ENCODE results near the gene SPAAR.
"Not testable (repeated sequence)": the region's sequence is repeated elsewhere in the genome, so short reads cannot be mapped to it uniquely, and the experiment has no call there.

SPAAR gene, protein sequence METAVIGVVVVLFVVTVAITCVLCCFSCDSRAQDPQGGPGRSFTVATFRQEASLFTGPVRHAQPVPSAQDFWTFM

DNA sequence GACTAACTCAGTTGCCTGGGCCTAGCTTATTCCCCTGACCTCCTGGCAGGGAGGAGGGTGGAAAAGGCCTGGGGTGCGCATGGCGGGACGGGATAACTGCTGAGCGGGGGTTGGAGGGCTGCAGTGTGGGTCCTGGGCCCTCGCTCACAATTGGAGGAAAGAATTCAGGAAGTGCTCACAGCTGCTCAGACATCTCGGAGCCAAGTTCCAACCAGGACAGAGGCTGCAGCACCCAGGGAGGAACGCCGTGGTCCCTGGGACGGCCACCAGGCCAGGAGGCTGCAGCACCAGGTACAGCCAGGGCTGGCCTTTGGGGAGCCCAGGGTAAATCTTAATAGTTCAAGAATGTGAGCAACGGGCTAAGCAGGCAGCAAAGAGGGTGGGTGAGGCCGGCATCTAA is at the start of gene SPAAR:
SPAAR (plus strand) TSS at position 217 of the 400 bp plus-strand sequence. CDS start 974 bp downstream, outside the sequence.
- no peak for DNase-seq

DNA sequence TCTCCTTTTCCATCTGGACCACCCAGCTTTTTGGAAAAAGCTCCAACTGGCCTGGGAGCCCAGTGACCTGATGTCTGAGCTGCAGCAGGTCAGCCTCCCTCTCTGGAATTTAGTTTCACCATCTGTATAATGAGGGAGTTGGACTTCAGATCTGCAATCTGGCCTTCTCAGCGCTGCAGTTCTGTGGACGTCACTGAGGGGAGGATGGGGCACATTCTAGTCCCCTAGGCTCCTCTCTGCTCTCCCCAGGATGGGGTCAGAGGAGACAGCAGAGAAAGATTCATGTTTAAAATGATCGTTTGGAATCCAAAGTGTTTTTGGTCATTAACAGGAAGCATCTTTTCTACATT is 49.3 kb upstream of the SPAAR start:
- no peak for DNase-seq

DNA sequence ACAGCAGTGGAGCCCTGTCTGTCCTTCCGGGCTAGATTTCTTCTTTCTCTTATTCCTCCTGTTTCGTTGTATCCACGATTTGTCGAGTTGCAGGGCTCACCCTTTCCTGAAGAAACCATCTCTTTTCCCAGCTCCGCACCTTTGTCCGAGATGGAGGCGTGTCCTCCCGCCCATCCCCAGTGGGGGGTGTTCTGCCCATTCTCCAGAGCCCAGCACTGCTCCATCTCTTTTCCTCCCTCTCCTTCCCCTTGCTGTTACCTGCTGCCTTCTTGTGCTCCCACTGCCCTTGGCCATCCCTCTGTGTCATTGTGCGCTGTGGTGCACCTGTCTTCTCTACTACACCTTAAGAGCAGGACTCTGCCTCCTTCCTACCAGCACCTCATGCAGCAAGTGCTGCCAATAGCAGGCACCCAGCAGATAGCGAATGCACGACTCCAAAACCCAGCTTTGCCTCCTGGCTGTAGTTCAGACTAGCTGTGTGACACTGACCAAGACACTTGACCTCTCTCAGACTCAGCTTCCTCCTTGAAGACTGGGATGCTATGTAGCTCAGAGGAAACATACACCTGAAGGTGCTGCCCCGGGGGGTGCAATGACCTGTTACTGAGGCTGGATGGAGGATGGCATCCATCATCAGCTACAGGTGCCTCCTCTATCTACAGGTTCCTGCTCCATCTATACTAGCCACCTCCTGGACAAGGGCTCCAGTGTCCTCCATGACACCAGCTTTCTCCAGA is 48.0 kb upstream of the SPAAR start:
- DNase-seq = no peak

DNA sequence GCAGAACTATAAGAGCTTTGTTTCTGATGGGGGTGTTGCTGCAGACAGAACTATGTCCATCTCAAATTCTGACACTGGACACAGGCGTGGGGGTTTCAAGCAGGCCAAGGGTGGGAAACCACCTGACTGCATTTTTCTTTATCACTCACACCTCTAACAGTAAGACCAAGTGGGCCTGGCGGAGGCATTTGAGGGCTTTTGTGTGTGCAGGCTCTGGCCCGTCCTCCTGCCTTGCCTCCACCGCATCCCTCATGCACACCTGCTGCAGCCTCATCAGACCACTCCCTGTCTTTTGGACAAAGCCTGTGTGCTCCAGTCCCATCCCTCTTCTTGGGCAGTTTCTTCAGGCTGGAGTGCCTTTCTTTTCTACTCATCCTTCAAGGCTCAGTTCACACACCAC is 47.0 kb upstream of the SPAAR start:
- DNase-seq = no peak

DNA sequence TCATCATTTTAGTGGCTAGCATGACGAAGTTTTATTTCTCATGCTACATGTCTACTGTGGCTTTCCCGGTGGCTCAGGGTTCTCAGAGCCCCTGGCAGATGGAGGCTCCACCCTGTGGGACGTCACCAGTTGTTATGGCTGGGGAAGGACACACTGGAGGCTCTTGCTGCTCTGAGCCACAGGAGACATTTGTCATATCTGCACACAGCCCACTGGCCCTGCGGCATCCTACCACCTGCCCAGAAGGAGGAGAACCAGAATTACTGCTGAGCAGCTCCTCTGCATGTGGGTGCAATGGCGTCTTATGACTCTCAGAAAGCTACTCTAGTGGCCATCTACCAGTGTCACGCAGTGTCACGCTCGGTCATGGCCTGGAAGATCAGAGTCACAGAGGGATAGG is 45.7 kb upstream of the SPAAR start:
- no peak for DNase-seq

DNA sequence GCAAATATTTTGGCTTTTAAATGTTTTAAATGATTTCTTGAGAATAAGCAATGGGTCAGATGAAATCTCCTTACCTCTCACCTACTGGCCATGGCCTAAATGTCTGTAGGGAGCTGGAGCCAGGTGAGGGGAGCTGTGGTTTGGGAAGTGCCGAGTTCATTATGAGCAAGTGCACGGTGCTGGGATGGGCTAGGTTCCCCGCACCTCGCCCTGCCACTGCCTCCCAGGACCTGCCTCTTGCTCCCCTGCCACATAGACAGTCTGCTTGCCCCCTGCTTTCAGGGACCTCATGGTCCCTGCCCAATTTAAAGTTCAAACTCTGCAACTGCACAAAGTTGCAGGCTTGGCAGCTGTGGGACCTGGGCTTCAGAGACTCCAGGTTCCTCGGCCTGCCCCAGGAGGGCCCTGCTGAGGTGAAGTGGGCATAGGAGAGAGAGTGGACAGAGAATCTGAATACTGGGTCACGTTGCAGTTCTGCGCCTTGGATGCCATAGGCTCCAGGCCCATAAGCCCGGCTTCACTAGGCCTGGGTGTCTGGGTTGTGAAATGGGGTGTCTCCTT is 44.5 kb upstream of the SPAAR start:
- no peak for DNase-seq

DNA sequence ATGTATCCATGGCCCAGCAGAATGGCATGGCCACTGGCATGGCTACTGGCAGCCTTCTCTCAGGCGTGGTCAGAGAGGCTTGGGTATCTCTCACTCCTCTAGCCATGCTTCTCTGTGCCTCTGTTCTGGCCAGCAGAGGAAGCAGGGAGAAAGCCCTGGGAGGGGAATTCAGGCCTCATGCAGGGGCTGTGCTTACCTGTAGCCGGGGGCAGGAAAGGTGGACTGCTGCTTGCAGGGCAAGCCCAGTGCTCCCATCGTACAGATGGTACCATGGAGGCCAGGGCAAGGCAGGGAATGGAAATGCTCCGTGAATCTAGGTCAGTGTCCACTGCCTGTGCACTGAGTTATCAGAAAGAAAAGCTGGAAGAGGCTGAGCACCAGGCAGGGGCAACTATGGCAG is 41.8 kb upstream of the SPAAR start:
- no peak for DNase-seq

DNA sequence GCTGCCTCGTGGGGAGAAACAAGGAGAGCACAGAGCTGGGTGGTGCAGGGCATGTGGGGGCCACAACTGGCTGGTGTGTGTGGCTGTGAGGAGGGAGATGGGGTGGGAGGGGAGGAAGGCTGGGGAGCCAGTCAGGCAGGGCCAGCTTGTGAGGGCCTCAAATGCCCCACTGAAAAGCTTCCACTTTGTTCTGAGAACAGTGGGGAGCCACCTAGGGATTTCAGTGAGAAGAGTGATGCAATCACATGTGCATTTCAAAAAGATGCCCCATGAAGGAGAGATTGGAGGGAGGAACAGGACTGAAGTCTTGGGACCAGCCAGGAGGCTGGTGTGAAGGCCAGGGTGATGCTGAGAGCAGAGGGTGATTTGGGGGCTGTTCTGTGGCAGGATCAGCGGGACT is 40.4 kb upstream of the SPAAR start:
- no peak for DNase-seq

DNA sequence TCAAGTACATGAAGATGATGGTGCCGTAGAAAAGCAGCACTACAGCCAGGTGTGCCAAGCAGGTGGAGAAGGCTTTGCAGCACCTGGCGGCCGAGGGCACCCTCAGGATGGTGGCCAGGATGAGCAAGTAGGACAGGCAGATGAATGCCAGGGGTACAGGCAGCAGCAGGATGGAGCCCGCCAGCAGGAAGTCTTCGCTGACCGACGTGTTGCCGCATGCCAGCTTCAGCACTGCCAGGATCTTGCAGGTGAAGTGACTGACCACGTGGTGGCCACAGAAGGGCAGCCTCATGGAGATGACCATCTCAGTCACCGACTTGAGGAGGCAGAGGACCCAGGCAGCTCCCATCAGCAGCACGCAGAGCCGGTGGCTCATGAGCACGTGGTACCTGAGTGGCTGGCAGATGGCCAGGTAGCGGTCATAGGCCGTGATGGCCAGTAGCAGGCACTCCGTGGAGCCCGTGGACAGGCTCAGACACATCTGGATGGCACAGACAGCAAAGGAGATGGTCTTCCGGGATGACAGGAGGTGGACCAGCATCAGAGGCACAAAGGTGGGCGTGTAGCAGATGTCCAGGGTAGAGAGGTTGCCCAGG is 39.6 kb upstream of the SPAAR start:
- DNase-seq = no peak

DNA sequence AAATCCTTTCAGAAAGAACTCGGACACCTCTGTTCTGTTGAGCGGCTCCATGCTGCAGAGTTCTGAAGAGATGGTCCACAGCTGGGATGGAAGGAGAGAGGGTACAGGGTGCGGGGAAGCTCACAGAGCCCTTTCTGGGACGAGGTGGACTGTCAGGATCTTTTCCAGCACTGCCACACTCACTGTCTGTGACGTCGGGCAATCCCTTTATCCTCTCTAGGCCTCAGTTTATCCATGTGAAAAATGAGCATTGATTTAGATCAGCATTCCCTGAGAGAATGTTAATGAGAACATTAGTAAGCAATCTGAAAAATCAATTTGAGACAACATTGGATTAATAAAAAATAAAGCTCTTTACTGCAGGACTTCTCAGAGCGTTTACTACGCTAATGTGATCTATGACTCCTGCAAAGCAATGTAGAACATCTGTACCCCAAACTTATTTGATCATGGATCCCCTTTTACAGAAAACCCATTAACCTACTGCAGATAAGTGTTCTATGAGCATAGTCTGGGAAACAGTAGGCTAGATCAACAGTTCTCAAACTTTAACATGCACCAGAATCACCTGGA is 38.9 kb upstream of the SPAAR start, which contains the start of gene OR13J1:
OR13J1 (minus strand) TSS at position 51 of the 573 bp plus-strand sequence; CDS start at position 51, 0 bp downstream.
- no peak for DNase-seq

DNA sequence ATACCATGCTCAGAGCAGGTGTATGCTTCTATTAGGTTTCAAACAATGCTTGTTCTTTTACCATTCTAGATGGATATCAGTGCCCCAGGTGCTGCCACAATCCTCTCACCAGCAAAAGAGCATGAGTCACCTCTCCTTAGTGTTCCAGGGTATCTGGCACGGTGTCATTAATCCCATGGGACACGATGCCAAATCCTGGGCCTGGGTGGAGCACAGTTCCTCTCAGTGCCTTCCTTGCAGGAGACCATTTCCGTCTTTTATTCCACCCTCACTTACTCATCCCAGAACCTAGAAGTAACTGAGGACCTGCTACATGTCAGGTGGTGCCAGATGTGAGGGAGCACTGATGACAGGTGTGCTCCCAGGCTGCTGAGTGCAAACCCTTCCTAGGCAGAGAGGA is 37.7 kb upstream of the SPAAR start:
- DNase-seq = peak; percentile 29

DNA sequence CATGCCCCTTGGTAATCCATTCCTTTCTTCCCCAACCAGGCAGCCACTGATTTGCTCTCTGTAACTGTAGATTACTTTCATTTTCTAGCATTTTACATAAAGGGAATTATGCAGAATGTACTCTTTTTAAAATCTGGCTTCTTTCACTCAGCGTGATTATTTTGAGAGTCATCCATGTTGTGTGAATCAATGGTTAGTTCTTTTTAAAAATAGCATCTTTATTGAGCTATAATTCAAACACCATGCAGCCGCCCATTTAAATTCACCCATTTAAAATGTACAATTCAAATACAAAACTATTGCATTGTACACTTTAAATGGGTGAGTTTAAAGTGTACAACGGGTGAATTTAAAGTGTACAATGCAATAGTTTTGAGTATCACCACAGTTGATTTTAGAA is 36.8 kb upstream of the SPAAR start:
- DNase-seq = no peak

DNA sequence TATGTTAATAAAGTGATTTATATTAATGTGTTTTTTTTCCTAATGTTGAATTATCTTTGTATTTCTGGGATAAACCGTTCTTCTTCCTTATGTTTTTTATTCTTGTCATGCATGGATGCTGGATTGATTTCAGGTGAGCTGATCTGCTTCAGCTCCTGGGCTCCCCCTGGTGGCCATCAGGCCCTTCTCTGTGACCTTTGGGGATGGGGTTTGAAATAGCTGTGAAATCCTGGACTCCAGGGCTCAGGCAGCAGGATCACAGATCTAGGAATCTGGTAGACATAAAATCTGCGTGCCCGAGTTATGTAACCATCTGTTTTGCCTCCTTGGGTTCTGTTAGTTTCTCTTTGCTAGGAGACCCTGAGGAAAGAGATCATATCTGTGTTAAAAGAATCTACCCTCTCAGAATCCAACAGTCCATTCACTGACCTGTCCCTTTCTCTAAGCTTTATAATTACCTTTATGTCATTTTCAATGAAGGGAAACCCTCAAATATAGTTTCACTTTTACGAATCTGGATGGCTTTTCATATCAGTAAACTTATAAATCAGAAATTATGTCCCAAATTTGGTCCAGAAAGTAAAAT is 26.9 kb upstream of the SPAAR start:
- peak; percentile 67 for DNase-seq

DNA sequence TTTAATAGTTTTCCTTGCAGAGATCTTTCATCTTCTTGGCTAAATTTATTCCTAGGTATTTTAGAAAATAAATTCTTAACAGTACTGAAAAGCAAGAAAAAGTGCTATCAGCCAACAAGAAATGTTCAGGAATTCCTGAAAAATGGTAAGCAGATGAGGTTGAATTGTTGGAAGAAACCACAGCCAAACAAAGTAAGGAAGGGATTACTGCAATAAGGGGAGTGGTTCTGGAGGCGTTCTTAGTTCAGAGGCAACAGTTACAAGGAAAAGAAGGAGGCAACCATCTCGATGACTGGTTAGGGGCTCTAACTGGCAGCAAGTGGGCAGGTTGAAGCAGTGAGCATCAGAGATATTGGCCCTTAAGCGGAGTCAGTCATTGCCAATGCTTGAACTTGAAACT is 26.3 kb upstream of the SPAAR start:
- no peak for DNase-seq

DNA sequence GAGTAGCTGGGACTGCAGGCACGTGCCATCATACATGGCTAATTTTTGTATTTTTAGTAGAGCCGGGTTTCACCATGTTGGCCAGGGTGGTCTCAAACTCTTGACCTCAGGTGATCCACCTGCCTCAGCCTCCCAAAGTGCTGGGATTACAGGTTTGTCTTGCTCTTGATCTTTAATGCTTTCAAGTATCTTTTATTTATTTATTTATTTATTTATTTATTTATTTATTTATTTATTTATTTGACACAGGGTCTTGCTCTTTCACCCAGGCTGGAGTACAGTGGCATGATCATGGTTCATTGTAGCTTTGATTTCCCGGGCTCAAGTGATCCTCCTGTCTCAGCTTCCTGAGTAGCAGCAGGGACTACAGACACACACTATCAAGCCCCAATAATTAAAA is 24.4 kb upstream of the SPAAR start:
- DNase-seq = not testable (repeated sequence)

DNA sequence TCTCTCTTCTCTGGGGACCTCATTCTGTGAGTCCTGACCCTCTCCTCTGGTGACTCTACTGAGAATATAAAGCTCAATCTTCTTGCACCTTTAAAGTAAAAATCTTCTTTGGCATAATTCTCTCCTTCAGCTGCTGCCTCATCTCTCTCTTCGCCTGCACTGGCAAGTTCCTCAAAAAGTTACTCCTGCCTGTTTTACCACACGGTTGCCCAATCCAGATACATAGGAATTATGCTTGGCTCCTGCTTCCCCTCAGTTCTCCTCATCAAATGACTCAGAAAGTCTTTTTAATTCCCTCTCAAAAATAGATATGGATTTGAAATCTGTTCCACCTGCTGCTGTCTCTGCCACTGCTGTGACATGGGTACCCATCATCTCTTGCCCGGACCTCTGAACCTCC is 17.6 kb upstream of the SPAAR start:
- DNase-seq = no peak

DNA sequence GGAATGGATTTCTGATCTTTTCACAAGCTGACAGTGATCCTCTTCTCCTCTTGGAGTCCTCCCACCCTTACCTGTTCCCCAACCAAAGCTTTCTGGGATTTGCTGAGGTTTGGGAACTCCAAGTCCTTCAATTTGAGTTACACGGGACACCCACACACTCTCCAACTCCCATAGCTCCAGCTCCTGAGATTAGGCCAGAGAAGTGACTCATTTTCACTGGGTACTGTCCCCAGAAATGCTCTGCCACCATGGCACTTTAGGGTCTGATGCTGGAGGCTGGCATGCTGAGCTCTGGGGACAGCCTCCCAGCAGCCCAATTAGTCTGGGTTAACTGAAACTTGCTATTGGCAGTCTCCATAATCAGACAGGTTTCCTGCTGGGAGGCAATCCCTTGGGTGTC is 17.2 kb upstream of the SPAAR start:
- DNase-seq = no peak

DNA sequence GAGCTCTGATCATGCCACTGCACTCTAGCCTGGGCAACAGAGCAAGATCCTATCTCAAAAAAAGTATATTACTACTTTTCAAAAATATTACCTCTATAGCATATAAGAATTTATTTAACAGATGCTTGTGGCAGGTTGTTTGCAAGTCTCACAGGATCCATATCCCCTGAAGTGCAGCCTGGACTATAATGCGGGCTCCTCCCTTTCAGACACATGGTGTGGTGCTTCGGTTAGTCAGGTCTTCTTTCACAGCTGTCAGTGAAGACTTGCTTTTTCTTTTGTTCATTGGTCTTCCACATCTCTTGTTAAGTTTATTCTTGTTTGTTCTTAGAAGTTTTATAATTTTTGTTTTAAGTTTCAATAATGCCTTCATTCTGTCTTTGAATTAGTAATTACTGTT is 12.7 kb upstream of the SPAAR start:
- no peak for DNase-seq

DNA sequence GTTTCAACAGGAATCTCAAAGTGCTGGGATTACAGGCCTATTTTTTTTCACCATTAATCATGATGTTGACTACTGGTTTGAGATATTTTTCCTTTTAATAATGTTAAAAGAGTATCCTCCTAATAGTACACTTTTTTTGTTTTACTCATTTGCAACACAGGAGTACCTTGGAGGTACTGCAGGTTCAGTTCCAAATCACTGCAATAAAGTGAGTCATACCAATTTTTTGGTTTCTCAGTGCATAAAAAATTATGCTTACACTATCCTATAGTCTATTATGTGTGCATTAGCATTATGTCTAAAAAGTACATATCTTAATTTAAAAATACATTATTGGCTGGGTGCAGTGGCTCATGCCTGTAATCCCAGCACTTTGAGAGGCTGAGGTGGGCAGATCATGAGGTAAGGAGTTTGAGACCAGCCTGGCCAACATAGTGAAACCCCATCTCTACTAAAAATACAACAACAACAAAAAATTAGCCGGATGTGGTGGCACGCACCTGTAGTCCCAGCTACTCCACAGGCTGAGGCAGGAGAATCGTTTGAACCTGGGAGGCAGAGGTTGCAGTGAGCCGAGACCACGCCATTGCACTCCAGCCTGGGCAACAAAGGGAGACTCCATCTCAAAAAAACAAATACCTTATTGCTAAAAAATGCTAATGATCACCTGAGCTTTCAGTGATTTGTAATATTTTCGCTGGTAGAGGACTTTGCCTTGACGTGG is 11.8 kb upstream of the SPAAR start:
- DNase-seq = not testable (repeated sequence)

DNA sequence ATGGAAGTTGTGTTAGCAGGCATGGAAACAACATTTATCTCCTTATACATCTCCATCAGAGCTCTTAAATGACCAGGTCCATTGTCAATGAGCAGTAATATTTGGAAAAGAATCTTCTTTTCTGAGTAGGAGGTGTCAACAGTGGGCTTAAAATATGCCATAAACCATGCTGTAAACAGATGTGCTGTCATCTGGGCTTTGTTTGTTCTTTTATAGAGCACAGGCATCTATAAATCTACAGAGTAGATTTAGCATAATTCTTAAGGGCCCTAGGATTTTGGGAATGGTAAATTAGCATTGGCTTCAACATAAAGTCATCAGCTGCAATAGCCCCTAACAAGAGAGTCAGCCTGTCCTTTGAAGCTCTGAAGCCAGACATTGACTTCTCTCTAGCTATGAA is 11.0 kb upstream of the SPAAR start:
- DNase-seq = no peak

DNA sequence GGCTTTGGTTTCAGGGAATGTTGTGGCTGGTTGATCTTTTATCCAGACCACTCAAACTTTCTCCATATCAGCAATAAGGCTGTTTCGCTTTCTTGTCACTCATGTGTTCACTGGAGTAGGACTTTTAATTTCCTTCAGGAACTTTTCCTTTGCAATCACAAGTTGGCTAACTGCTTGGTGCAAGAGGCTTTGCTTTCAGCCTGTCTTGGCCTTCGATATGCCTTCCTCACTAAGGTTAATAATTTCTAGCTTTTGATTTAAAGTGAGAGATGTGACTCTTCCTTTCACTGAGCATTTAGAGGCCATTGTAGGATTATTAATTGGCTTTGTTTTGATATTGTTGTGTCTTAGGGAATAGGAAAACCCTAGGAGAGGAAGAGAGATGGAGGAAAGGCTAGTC is 10.3 kb upstream of the SPAAR start:
- DNase-seq = no peak

DNA sequence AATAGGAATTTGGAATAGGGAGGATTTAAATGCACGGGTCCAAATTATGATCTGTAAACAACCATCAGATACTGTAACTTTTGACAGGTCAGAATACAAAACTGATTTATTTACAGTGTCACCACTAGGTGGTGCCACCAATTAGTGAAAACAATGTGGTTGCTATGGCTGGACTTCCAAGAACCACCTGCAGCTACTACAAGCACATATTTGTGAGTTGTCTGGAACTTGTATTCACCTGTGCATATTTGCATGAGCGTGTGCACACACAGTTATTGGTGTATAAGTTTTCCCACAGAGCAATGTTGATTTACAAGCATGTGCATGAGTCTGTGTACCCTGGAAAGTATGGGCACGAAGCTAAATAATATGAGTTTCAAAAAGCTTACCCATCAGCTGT is 6.2 kb upstream of the SPAAR start:
- DNase-seq = peak; percentile 29

DNA sequence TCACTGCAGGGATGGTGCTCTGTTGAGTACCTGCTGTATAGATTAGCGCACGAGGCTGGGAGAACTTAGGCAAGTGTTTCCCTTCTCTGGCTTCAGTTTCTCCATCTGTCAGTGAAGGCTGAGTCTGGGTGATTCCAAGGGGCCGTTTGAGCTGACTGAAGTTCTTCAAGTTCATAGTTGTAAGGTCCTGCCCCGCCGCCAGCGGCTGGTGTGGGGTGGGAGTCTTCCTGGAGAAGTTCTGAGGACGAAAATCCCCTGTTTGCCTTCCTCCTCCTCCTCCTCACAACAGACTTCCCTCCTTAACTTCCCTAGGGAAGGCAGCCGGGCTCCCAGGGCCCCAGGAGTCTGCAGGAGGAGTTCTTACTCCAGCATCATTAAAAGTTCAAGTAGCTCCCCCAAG is 5.0 kb upstream of the SPAAR start:
- DNase-seq = no peak

Measured in NCI-H2171 treated with DMSO at 0.1 percent for 48 hours (cell line).